B cell (primary cell): Measurements from ENCODE around the gene IFNLR1. TPM values are rescaled to one million over a fixed set of nuclear protein-coding genes. Genes with fewer than 3 reads are reported as not detected.

Experiments used
- ATAC-seq: fragments of 200-7000 bp; cut with Tn5 transposase; one replicate; pipeline ENCODE4 v1.10.0; 2021; ENCODE audit warnings: low read depth, mild to moderate bottlenecking, moderate number of reproducible peaks, moderate library complexity
- CTCF ChIA-PET: fragments of 350-600 bp; sonication (Branson Sonifier 250); formaldehyde crosslinking; loops from one replicate; lab custom pipeline; 2021; ENCODE audit warnings: antibody characterized with exemption, inconsistent platforms; lab: Charles Lee
- POLR2A ChIA-PET: fragments of 350-600 bp; sonication (Branson Sonifier 250); formaldehyde crosslinking; loops from one replicate; lab custom pipeline; 2021; ENCODE audit warnings: antibody characterized with exemption; lab: Charles Lee
- DNase-seq: peaks from one replicate; pipeline ENCODE4 v3.0.0; 2013
- H2AFZ ChIP-seq: 2 replicates; pipeline ENCODE4 v1.6.1; 2012; ENCODE audit warnings: mild to moderate bottlenecking, low read depth, low read length; ENCODE audit not compliant: insufficient read depth, poor library complexity, severe bottlenecking
- H3K27ac ChIP-seq, 2 donors: 1 replicate in 1 of 2; 2 replicates in 1 of 2; pipeline ENCODE4 v1.5.1; 2012 to 2013; ENCODE audit warnings: low read length in 2 of 2, mild to moderate bottlenecking in 2 of 2, moderate library complexity in 1 of 2
- H3K27me3 ChIP-seq, 4 experiments: fragments of 200-600 bp in 1 of 4; sonication (generic) in 1 of 4; replicated peaks in 1 of 4; 1 replicate in 2 of 4; 2 replicates in 2 of 4; pipeline versions ENCODE4 v1.6.1 to v1.7.0; 2013 to 2016; ENCODE audit warnings: low read length in 3 of 4, mild to moderate bottlenecking in 2 of 4, mixed read lengths in 1 of 4, moderate library complexity in 1 of 4; ENCODE audit not compliant: insufficient read depth in 4 of 4, control insufficient read depth in 3 of 4; ENCODE audit errors: control extremely low read depth in 1 of 4
- H3K36me3 ChIP-seq, 2 experiments: replicated peaks in 1 of 2; 1 replicate in 1 of 2; 2 replicates in 1 of 2; pipeline versions ENCODE4 v1.6.1 to v1.7.1; 2013; ENCODE audit warnings: low read length in 1 of 2; ENCODE audit not compliant: insufficient read depth in 2 of 2, control insufficient read depth in 1 of 2; ENCODE audit errors: control extremely low read depth in 1 of 2, extremely low read depth in 1 of 2
- H3K4me1 ChIP-seq, 2 donors: fragments of 200-600 bp in 1 of 2; sonication (generic) in 1 of 2; 1 replicate in 1 of 2; 2 replicates in 1 of 2; pipeline versions ENCODE4 v1.5.1 to v1.6.1; 2013 to 2017; ENCODE audit warnings: low read length in 2 of 2; ENCODE audit not compliant: control insufficient read depth in 2 of 2, insufficient read depth in 2 of 2
- H3K4me2 ChIP-seq: replicated peaks from 2 replicates; pipeline ENCODE3; 2012; ENCODE audit warnings: mild to moderate bottlenecking, low read depth, low read length; ENCODE audit not compliant: poor library complexity, severe bottlenecking
- H3K4me3 ChIP-seq, 5 experiments: fragments of 200-600 bp in 1 of 5; sonication (generic) in 1 of 5; 1 replicate in 3 of 5; 2 replicates in 2 of 5; pipeline versions ENCODE4 v1.5.1 to v1.7.0; 2011 to 2016; ENCODE audit warnings: low read length in 4 of 5, mild to moderate bottlenecking in 4 of 5, low read depth in 2 of 5, control low read depth in 1 of 5, moderate library complexity in 1 of 5; ENCODE audit not compliant: insufficient read depth in 1 of 5; ENCODE audit errors: control extremely low read depth in 1 of 5, extremely low read depth in 1 of 5
- H3K79me2 ChIP-seq: fragments of 200-600 bp; sonication (generic); one replicate; pipeline ENCODE4 v1.6.0; 2016; ENCODE audit warnings: low read length; ENCODE audit not compliant: control insufficient read depth, insufficient read depth
- H3K9ac ChIP-seq: fragments of 200-600 bp; sonication (generic); 2 replicates; pipeline ENCODE4 v1.6.1; 2017; ENCODE audit warnings: mild to moderate bottlenecking, low read length, moderate library complexity
- H3K9me3 ChIP-seq, 3 donors: one replicate each; pipeline versions ENCODE4 v1.6.1 to v1.7.1; 2013; ENCODE audit warnings: low read length in 2 of 3; ENCODE audit not compliant: control insufficient read depth in 2 of 3, insufficient read depth in 1 of 3; ENCODE audit errors: control extremely low read depth in 1 of 3
- H4K20me1 ChIP-seq: 2 replicates; pipeline ENCODE4 v1.6.0; 2012; ENCODE audit warnings: mild to moderate bottlenecking, low read length; ENCODE audit not compliant: insufficient read depth, control insufficient read depth, poor library complexity, severe bottlenecking
- H3K27ac Mint-ChIP-seq: one replicate; pipeline ENCODE4 v1.8.0; 2021; ENCODE audit warnings: mixed read lengths
- H3K27me3 Mint-ChIP-seq: one replicate; pipeline ENCODE4 v1.8.0; 2021; ENCODE audit warnings: mixed read lengths
- H3K4me1 Mint-ChIP-seq: one replicate; pipeline ENCODE4 v1.8.0; 2021; ENCODE audit warnings: mixed read lengths
- H3K4me3 Mint-ChIP-seq: one replicate; pipeline ENCODE4 v1.8.0; 2021; ENCODE audit warnings: mixed read lengths
- H3K9me3 Mint-ChIP-seq: one replicate; pipeline ENCODE4 v1.8.0; 2022; ENCODE audit warnings: mixed read lengths; ENCODE audit not compliant: insufficient read depth
- CTCF ChIP-seq: fragments of 200-600 bp; IDR thresholded peaks from one replicate; pipeline ENCODE4 v1.8.0; 2022; ENCODE audit warnings: antibody characterized with exemption, mild to moderate bottlenecking
- EZH2 ChIP-seq: IDR thresholded peaks from 2 replicates; pipeline ENCODE4 v1.6.1; 2012; ENCODE audit warnings: borderline replicate concordance, low read depth, mild to moderate bottlenecking, moderate library complexity, low read length; ENCODE audit not compliant: insufficient read depth, poor library complexity, severe bottlenecking
- WGBS: methylation state at CpG from one replicate; pipeline ENCODE4 v1.1.5; 2013; ENCODE audit warnings: missing lambda C conversion rate; ENCODE audit not compliant: insufficient coverage; 5-methylcytosine and 5-hydroxymethylcytosine counted together
- intact Hi-C: fragments of 100-400 bp; cut with micrococcal nuclease; formaldehyde crosslinking; loops from one replicate; pipeline ENCODE4 v1.10.0; 2022
- polyA plus RNA-seq: library from polyadenylated mRNA; depleted of rRNA; stranded (reverse); fragments of >200 nt; gene quantifications from 2 replicates; pipeline ENCODE4 v1.2.3, GENCODE V29; 2012
- total RNA-seq, 2 donors: library from RNA; stranded (reverse); fragments of 120-200 nt in 1 of 2; gene quantifications; 1 replicate in 1 of 2; 2 replicates in 1 of 2; pipeline versions ENCODE4 v1.2.3 to v1.2.4, GENCODE V29; 2013 to 2022

The IFNLR1 gene
- total and polyA plus RNA-seq, 2 donors (not counting 1 experiment from before 2014, with no cell fraction given) = 14.7 to 39.7 TPM

GRCh38 chr1:24111262-24111995 lies 75.7 kb downstream of the IFNLR1 start:
- Mint-ChIP-seq H3K4me3 (no peak overlapping the region), H3K27ac (no peak overlapping the region), H3K9me3 (no peaks in the 10 kb centered on the region), H3K27me3 (peaks cover 21% of the 10 kb centered on the region), H3K4me1 (peaks cover 8% of the 10 kb centered on the region)
- no peak for ATAC-seq
- H3K79me2 ChIP-seq = no peaks in the 10 kb centered on the region
- 92% methylated on average over 19 of the region's 20 CpGs for WGBS
- intact Hi-C loops = no loop called here
- no peak overlapping the region for H3K9ac ChIP-seq
- no peaks in the 10 kb centered on the region for H3K36me3 ChIP-seq
- no peak overlapping the region for H3K4me3 ChIP-seq
- no peak for TF ChIP-seq EZH2
- no peak for TF ChIP-seq CTCF
- H3K27ac ChIP-seq = no peak overlapping the region
- POLR2A ChIA-PET = no interaction called here
- CTCF ChIA-PET = no interaction called here
- H2AFZ ChIP-seq = no peak overlapping the region
- H3K4me2 ChIP-seq = no peak overlapping the region
- H3K27me3 ChIP-seq = peaks cover 0 to 20% (median 2%) of the 10 kb centered on the region in 4 experiments
- no peaks in the 10 kb centered on the region for H4K20me1 ChIP-seq
- no peak for DNase-seq
- H3K4me1 ChIP-seq = peaks cover 5 to 8% of the 10 kb centered on the region in 2 donors
- no peaks in the 10 kb centered on the region for H3K9me3 ChIP-seq

- peaks cover 5 to 8% of the 10 kb centered on the region in 2 donors for H3K4me1 ChIP-seq
- H3K79me2 ChIP-seq = no peaks in the 10 kb centered on the region
- H3K9ac ChIP-seq = no peak overlapping the region
- Mint-ChIP-seq H3K4me3 (no peak overlapping the region), H3K4me1 (peaks cover 8% of the 10 kb centered on the region), H3K27ac (no peak overlapping the region), H3K9me3 (no peaks in the 10 kb centered on the region), H3K27me3 (peaks cover 15% of the 10 kb centered on the region)
- H3K4me3 ChIP-seq = no peak overlapping the region
- ChIA-PET CTCF (no interaction called here), POLR2A (no interaction called here)
- no peak overlapping the region for H3K27ac ChIP-seq
- peaks cover 0 to 17% (median 2%) of the 10 kb centered on the region in 4 experiments for H3K27me3 ChIP-seq
- ATAC-seq (no peak), DNase-seq (no peak)
- no peaks in the 10 kb centered on the region for H3K9me3 ChIP-seq
- TF ChIP-seq CTCF (no peak), EZH2 (no peak)
- H4K20me1 ChIP-seq = no peaks in the 10 kb centered on the region
- 88% methylated on average over 14 of the region's 14 CpGs for WGBS
- H3K4me2 ChIP-seq = no peak overlapping the region
- no peaks in the 10 kb centered on the region for H3K36me3 ChIP-seq
- H2AFZ ChIP-seq = no peak overlapping the region
- intact Hi-C loops = no loop called here
Measured at GRCh38 chr1:24110642-24111261, 76.3 kb downstream of the IFNLR1 start.
